ENCODE measurements around the gene CORO7. TPM values are rescaled to one million over a fixed set of nuclear protein-coding genes. Genes with fewer than 3 reads are reported as not detected.

The CORO7 gene
- polyA plus RNA-seq, 1 donor from 2014 or later, result 57.6 TPM

DNA sequence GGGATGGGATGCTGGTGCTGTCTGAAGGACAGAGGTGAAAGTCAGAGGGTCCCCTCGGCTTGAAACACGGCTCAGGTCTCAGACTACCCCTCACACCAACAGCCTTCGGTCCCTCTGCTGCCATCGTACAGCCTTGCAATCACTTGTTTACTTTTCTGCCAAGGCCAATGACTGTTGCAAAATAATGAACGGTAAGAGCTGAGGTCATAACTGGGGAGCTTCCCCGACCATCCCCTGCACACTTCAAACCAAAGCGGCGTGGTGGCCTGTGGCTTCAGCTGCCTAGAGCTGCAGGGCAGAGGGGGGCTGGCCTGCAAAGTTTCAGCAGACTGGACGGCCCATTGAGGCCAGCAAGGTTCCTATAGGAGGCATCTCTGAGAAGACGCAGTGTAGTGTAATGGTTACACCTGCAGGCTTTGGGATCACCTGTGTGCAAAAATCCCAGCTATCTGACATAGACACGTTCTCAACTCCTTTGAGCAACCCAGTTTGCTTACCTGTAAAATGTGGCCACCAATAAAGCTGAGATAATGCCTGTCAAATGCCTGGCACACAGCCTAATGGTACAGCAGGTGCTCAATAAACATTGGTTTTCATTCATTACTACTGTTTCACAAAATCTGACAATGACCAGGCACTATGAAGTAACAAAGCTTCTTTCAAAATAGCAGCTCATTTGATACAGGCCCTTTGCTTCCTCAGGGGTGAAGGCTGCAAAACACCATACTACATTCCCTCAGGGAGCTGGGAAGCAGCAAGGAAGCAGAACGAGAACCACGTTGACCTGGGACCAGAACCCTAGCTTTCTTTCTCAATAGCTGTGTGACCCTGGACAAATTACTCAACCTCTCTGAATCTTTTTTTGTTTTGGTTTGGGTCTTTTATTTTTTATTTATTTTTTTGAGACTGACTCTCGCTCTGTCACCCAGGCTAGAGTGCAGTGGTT, 70.3 kb downstream of the CORO7 start:
- Histone ChIP-seq H2AFZ (ENCODE audit: low read depth, low read length) (no peak overlapping the region), H3K4me3 (ENCODE audit: low read length) (no peak overlapping the region), H3K36me3 (ENCODE audit: insufficient read depth, low read length) (no peaks in the 10 kb centered on the region), H3K27me3 (ENCODE audit: insufficient read depth, low read depth, low read length) (no peaks in the 10 kb centered on the region), H3K27ac (ENCODE audit: low read length) (no peak overlapping the region), H3K79me2 (replicated peaks; ENCODE audit: insufficient read depth, low read length) (peaks cover 10% of the 10 kb centered on the region), H3K9me3 (ENCODE audit: low read length) (no peaks in the 10 kb centered on the region), H3F3A (ENCODE audit: insufficient read depth, low read length, poor library complexity, severe bottlenecking) (no peaks in the 10 kb centered on the region), H3K9ac (ENCODE audit: low read length) (no peak overlapping the region), H4K20me1 (ENCODE audit: insufficient read depth) (no peaks in the 10 kb centered on the region), H3K4me2 (ENCODE audit: low read length) (no peak overlapping the region), H3K9me2 (ENCODE audit: insufficient read depth, low read length) (no peaks in the 10 kb centered on the region)
- TF ChIP-seq RAD21 (conservative IDR thresholded peaks at IDR 0.05) (no peak), EZH2 (IDR thresholded peaks at IDR 0.05; ENCODE audit: borderline replicate concordance, insufficient read depth, low read length, poor library complexity, severe bottlenecking) (no peak), TAF1 (IDR thresholded peaks at IDR 0.05; ENCODE audit: low read depth) (no peak), MXI1 (conservative IDR thresholded peaks at IDR 0.05; ENCODE audit: poor library complexity, severe bottlenecking) (no peak), SMC3 (conservative IDR thresholded peaks at IDR 0.05; ENCODE audit: poor library complexity) (no peak), POLR2AphosphoS5 (IDR thresholded peaks at IDR 0.05) (no peak), EP300 (conservative IDR thresholded peaks at IDR 0.05; ENCODE audit: poor library complexity, severe bottlenecking) (no peak)
- TF ChIP-seq, protein P1, sequence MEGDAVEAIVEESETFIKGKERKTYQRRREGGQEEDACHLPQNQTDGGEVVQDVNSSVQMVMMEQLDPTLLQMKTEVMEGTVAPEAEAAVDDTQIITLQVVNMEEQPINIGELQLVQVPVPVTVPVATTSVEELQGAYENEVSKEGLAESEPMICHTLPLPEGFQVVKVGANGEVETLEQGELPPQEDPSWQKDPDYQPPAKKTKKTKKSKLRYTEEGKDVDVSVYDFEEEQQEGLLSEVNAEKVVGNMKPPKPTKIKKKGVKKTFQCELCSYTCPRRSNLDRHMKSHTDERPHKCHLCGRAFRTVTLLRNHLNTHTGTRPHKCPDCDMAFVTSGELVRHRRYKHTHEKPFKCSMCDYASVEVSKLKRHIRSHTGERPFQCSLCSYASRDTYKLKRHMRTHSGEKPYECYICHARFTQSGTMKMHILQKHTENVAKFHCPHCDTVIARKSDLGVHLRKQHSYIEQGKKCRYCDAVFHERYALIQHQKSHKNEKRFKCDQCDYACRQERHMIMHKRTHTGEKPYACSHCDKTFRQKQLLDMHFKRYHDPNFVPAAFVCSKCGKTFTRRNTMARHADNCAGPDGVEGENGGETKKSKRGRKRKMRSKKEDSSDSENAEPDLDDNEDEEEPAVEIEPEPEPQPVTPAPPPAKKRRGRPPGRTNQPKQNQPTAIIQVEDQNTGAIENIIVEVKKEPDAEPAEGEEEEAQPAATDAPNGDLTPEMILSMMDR (IDR thresholded peaks at IDR 0.05; ENCODE audit: poor library complexity, severe bottlenecking), result no peak
- TF ChIP-seq, protein P2, sequence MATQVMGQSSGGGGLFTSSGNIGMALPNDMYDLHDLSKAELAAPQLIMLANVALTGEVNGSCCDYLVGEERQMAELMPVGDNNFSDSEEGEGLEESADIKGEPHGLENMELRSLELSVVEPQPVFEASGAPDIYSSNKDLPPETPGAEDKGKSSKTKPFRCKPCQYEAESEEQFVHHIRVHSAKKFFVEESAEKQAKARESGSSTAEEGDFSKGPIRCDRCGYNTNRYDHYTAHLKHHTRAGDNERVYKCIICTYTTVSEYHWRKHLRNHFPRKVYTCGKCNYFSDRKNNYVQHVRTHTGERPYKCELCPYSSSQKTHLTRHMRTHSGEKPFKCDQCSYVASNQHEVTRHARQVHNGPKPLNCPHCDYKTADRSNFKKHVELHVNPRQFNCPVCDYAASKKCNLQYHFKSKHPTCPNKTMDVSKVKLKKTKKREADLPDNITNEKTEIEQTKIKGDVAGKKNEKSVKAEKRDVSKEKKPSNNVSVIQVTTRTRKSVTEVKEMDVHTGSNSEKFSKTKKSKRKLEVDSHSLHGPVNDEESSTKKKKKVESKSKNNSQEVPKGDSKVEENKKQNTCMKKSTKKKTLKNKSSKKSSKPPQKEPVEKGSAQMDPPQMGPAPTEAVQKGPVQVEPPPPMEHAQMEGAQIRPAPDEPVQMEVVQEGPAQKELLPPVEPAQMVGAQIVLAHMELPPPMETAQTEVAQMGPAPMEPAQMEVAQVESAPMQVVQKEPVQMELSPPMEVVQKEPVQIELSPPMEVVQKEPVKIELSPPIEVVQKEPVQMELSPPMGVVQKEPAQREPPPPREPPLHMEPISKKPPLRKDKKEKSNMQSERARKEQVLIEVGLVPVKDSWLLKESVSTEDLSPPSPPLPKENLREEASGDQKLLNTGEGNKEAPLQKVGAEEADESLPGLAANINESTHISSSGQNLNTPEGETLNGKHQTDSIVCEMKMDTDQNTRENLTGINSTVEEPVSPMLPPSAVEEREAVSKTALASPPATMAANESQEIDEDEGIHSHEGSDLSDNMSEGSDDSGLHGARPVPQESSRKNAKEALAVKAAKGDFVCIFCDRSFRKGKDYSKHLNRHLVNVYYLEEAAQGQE (IDR thresholded peaks at IDR 0.05; ENCODE audit: borderline replicate concordance), result no peak

DNA sequence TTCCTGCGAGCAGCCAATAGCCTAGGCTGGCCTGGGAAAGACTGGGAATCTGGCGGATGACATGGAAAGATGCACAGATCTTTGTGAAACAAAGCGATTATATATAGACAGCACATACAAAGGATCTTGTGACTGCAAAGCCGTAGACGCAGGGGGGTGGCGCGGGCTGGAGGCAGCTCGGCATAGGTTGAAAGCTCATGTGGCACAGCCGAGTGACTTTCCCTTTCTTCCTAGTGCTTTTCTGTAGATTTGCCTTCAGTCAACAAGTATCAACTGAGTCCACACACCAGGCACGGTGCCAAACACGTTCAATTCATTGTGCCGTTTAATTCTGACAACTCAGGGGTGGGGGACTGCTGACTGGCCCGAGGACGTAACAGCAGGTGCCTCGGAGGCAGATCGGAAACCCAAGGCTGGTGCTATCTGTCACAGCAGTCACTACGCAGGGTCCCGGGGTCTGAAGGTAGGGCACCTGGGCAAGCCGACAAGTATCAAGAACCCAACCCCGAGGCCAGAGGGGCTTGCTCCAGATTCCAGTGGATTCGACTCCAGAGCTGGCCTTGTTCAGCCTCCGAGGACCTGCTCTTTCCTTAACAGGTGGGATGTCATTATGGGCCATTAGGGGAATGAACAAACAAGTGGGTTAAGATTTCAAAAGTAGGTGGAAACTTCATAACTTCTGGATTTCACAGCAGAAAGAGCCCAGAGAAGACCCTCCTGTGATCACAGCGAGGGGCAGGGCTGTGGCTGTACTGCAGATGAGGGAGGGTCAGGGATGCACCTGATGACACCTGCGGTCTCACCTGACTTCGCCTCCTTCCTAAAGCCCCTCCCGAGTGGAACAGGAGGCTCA, 71.2 kb downstream of the CORO7 start:
- no peaks in the 10 kb centered on the region for H4K20me1 ChIP-seq (ENCODE audit: insufficient read depth)
- H3K36me3 ChIP-seq (ENCODE audit: insufficient read depth, low read length), result no peaks in the 10 kb centered on the region
- H3K9ac ChIP-seq (ENCODE audit: low read length), result no peak overlapping the region
- H3K27ac ChIP-seq (ENCODE audit: low read length), result no peak overlapping the region
- TF ChIP-seq EP300 (conservative IDR thresholded peaks at IDR 0.05; ENCODE audit: poor library complexity, severe bottlenecking) (no peak), MXI1 (conservative IDR thresholded peaks at IDR 0.05; ENCODE audit: poor library complexity, severe bottlenecking) (no peak), EZH2 (IDR thresholded peaks at IDR 0.05; ENCODE audit: borderline replicate concordance, insufficient read depth, low read length, poor library complexity, severe bottlenecking) (no peak), RAD21 (conservative IDR thresholded peaks at IDR 0.05) (no peak), TAF1 (IDR thresholded peaks at IDR 0.05; ENCODE audit: low read depth) (no peak), POLR2AphosphoS5 (IDR thresholded peaks at IDR 0.05) (no peak), SMC3 (conservative IDR thresholded peaks at IDR 0.05; ENCODE audit: poor library complexity) (no peak)
- TF ChIP-seq, protein P2 (IDR thresholded peaks at IDR 0.05; ENCODE audit: borderline replicate concordance), result no peak
- TF ChIP-seq, protein P1 (IDR thresholded peaks at IDR 0.05; ENCODE audit: poor library complexity, severe bottlenecking), result no peak
- no peaks in the 10 kb centered on the region for H3F3A ChIP-seq (ENCODE audit: insufficient read depth, low read length, poor library complexity, severe bottlenecking)
- H3K79me2 ChIP-seq (replicated peaks; ENCODE audit: insufficient read depth, low read length), result peaks cover 10% of the 10 kb centered on the region
- H2AFZ ChIP-seq (ENCODE audit: low read depth, low read length), result no peak overlapping the region
- no peaks in the 10 kb centered on the region for H3K9me2 ChIP-seq (ENCODE audit: insufficient read depth, low read length)
- no peaks in the 10 kb centered on the region for H3K9me3 ChIP-seq (ENCODE audit: low read length)
- H3K4me2 ChIP-seq (ENCODE audit: low read length), result no peak overlapping the region
- no peaks in the 10 kb centered on the region for H3K27me3 ChIP-seq (ENCODE audit: insufficient read depth, low read depth, low read length)
- no peak overlapping the region for H3K4me3 ChIP-seq (ENCODE audit: low read length)

All from neural cell (in vitro differentiated cells).